ENCODE data around the gene AKT3. TPM values are rescaled to one million over a fixed set of nuclear protein-coding genes. Genes with fewer than 3 reads are reported as not detected.

Gene AKT3
- total and polyA plus RNA-seq, 2 of the 8 experiments (the other 6 are each of a cell fraction or from before 2014, with no cell fraction given) = 6.0 to 36.4 TPM

DNA sequence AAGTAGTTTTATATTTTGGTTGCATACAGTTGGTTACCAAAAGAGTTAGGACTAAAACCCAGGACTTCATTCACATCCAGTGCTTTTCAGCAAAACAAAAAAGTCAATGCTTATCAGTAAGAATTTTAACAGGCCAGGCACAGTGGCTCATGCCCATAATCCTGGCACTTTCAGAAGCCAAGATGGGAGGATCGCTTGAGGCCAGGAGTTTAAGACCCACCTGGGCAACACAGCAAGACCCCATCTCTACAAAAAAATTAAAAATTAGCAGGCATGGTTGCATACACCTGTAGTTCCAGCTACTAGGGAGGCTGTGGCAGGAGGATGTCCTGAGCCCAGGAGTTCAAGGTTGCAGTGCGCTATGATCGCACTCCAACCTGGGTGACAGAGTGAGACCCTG, 47.3 kb downstream of the AKT3 start:
- no peak overlapping the region for H4K5ac ChIP-seq (ENCODE audit: insufficient read length, low read depth, low read length)
- H3K9me3 ChIP-seq (ENCODE audit: insufficient read depth in 2 of 2, low read depth in 1 of 2, low read length in 1 of 2) = peaks cover 9 to 12% of the 10 kb centered on the region in 2 experiments; a peak in 3 of 4 replicates
- no peak overlapping the region for H2BK15ac ChIP-seq (ENCODE audit: low read length)
- no peak overlapping the region for H3K4ac ChIP-seq (replicated peaks; ENCODE audit: insufficient read length, low read depth, low read length)
- no peak overlapping the region for H3K23ac ChIP-seq (ENCODE audit: insufficient read length)
- no peak overlapping the region for H3K56ac ChIP-seq (replicated peaks; ENCODE audit: insufficient read length, low read depth, low read length)
- H2AFZ ChIP-seq (ENCODE audit: low read length) = no peak overlapping the region
- no peak overlapping the region for H3K9ac ChIP-seq (replicated peaks in 1 of 4; ENCODE audit: extremely low read depth in 1 of 4, low read depth in 3 of 4, low read length in 3 of 4)
- no peaks in the 10 kb centered on the region for H4K20me1 ChIP-seq (replicated peaks in 1 of 2; ENCODE audit: control insufficient read depth in 1 of 2, insufficient read depth in 2 of 2, low read length in 2 of 2)
- H3K14ac ChIP-seq (ENCODE audit: insufficient read length) = no peak overlapping the region
- POLR2A ChIA-PET (ENCODE audit: partially characterized antibody) = no interaction called here
- H2BK5ac ChIP-seq (ENCODE audit: low read depth, low read length) = no peak overlapping the region
- peaks cover 0 to 3% of the 10 kb centered on the region in 2 experiments; a peak in 1 of 4 replicates for H3K79me2 ChIP-seq (ENCODE audit: control insufficient read depth in 1 of 2, insufficient read depth in 2 of 2, low read length in 2 of 2)
- no peak overlapping the region for H2AK5ac ChIP-seq (ENCODE audit: low read depth, low read length)
- no peak overlapping the region for H4K8ac ChIP-seq (ENCODE audit: extremely low read depth, insufficient read depth, low read length)
- no peak overlapping the region for H2BK12ac ChIP-seq (ENCODE audit: low read depth, low read length)
- no peak overlapping the region for H3K4me2 ChIP-seq (ENCODE audit: insufficient read depth in 1 of 2, low read depth in 2 of 2, low read length in 2 of 2)
- no peak overlapping the region for H2BK120ac ChIP-seq (replicated peaks; ENCODE audit: low read depth, low read length)
- H3K79me1 ChIP-seq (ENCODE audit: low read depth, low read length) = no peaks in the 10 kb centered on the region
- FAIRE-seq (no peak), DNase-seq (ENCODE audit: low read depth in 1 of 2, low spot score in 2 of 2) (no peak)
- WGBS, 2 experiments (ENCODE audit: extremely low coverage in 1 of 2, insufficient coverage in 1 of 2, insufficient read length in 1 of 2, insufficient replicate concordance in 2 of 2, low coverage in 1 of 2, low lambda C conversion rate in 2 of 2, missing lambda C conversion rate in 1 of 2) = 96% methylated on average over 3 of the region's 3 CpGs; no CpG with 5 or more reads in 1 of the 2 experiments
- H3K23me2 ChIP-seq (ENCODE audit: low read depth, low read length) = no peaks in the 10 kb centered on the region; the same call in 1 of the 2 replicates
- no peaks in the 10 kb centered on the region for H3K4me1 ChIP-seq (replicated peaks in 1 of 4; ENCODE audit: control insufficient read depth in 3 of 4, insufficient read depth in 4 of 4, low read length in 3 of 4)
- TF ChIP-seq EZH2 (IDR thresholded peaks at IDR 0.05; ENCODE audit: low read depth, low read length, severe bottlenecking) (no peak), E2F6 (IDR thresholded peaks at IDR 0.05) (no peak), JUN (IDR thresholded peaks at IDR 0.05; ENCODE audit: low read depth, low read length) (no peak), SIN3A (conservative IDR thresholded peaks at IDR 0.05 in 1 of 2, IDR thresholded peaks at IDR 0.05 in 1 of 2; ENCODE audit: low read depth in 1 of 2, low read length in 2 of 2) (no peak), POLR2AphosphoS5 (IDR thresholded peaks at IDR 0.05; ENCODE audit: low read depth, low read length) (no peak), ASH2L (IDR thresholded peaks at IDR 0.05; ENCODE audit: low read length) (no peak), SIX5 (IDR thresholded peaks at IDR 0.05; ENCODE audit: low read depth, low read length) (no peak), CTCF (IDR thresholded peaks at IDR 0.05; ENCODE audit: control extremely low read depth in 1 of 3, insufficient read depth in 1 of 3, low read depth in 1 of 3, low read length in 3 of 3) (no peak)
- H4K91ac ChIP-seq (replicated peaks; ENCODE audit: insufficient read length, low read length) = no peak overlapping the region
- H2BK20ac ChIP-seq (ENCODE audit: low read length) = no peak overlapping the region
- CTCF ChIA-PET (ENCODE audit: partially characterized antibody) = interaction anchor here (1.0 to 1.6 kb wide), 2 partner anchors 17 to 144 kb away, joined by 3 to 4 read pairs; no protein-coding TSS in a partner anchor
- no peak overlapping the region for H3K27ac ChIP-seq (ENCODE audit: low read depth, low read length)
- no peak overlapping the region for H3K18ac ChIP-seq (ENCODE audit: extremely low read depth, low read length)
- H3K4me3 ChIP-seq (ENCODE audit: extremely low read depth in 1 of 4, insufficient read depth in 2 of 4, low read depth in 3 of 4, low read length in 4 of 4) = no peak overlapping the region
- H3K27me3 ChIP-seq (replicated peaks in 1 of 4; ENCODE audit: control insufficient read depth in 3 of 4, extremely low read depth in 1 of 4, insufficient read depth in 3 of 4, low read length in 3 of 4) = no peaks in the 10 kb centered on the region
- H3K36me3 ChIP-seq (ENCODE audit: control insufficient read depth in 2 of 4, insufficient read depth in 4 of 4, low read length in 3 of 4) = peaks cover 0 to 6% (median 0%) of the 10 kb centered on the region in 4 experiments; a peak in 1 of 8 replicates

All from H1 (cell line).